ENCODE measurements around the gene SRPX2.

Gene SRPX2

DNA sequence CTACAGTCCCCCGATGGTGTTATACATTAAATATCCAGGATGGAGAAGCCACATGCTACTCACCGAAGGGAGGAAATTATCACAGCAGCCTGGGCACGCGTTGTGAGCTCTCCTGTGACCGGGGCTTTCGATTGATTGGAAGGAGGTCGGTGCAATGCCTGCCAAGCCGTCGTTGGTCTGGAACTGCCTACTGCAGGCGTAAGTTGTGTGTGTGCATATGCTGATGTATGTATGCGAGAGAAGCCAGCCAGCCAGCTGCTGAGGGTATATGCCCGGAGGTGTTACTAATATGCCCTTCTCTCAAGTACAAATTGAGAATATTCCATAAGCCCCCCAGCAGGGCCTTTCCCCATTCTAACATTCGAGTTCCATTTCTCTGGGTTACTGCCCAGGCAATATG lies 18.2 kb downstream of the SRPX2 start:
- no peak for TF ChIP-seq CTCF (IDR thresholded peaks at IDR 0.05; ENCODE audit: borderline replicate concordance, insufficient read depth, low read depth, low read length)

GRCh38 chrX:100662796-100663195 lies 18.8 kb downstream of the SRPX2 start:
- no peak overlapping the region for H3K4me3 ChIP-seq (ENCODE audit: low read depth, low read length)
- TF ChIP-seq CTCF (IDR thresholded peaks at IDR 0.05; ENCODE audit: borderline replicate concordance, insufficient read depth, low read depth, low read length) = no peak

More for the DNA sequence above, 18.2 kb downstream of the SRPX2 start:
- no peak overlapping the region for H3K4me3 ChIP-seq (ENCODE audit: low read depth, low read length)

DNA sequence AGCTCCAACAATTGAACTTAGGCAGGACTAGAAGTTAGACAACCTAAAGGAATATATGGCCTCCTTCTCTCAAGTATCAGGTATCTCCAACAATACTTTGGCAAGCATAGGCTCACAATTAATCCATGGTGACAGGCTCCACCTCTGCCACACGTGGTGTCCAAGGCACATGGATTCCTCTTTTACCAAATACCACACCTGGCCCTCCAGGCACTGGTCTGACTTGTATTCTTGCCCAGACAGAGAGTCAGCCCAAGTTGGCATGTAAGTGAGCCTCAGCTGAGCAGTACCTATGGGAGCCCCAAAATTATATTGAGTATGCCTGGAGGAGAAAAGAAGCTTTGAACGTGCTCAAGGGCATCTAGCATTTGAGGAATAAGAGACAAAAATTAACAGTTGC lies 19.6 kb downstream of the SRPX2 start:
- TF ChIP-seq CTCF (IDR thresholded peaks at IDR 0.05; ENCODE audit: borderline replicate concordance, insufficient read depth, low read depth, low read length) = no peak
- no peak overlapping the region for H3K4me3 ChIP-seq (ENCODE audit: low read depth, low read length)

- no peak for TF ChIP-seq CTCF (IDR thresholded peaks at IDR 0.05; ENCODE audit: borderline replicate concordance, insufficient read depth, low read depth, low read length)
Observed at GRCh38 chrX:100672966-100673365, 29.0 kb downstream of the SRPX2 start.

DNA sequence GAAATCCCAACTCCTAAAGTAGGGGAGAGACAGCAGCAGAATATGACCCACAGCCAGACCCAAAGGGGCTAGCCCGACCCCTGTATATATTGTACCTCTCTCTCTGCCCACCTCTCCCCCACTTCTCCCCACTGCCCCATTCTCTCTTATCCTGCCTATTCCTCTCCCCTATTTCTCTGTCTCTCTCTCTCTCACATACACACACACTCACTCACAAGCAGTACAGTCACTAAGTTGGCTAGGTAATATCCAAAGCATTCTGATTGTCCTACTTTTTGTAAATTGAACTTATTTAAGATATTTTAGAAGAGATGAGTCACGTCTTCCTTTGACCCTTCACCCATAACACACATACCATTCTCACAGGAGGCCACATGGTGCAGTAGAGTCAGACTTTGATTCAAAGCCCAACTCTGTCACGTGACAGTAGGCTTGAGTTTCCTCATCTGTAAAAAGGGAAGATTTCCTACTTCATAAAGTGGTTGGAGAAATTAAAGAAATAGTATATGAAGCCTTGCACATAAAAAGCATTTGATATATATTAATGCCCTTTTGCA lies 29.5 kb downstream of the SRPX2 start:
- no peak for TF ChIP-seq CTCF (IDR thresholded peaks at IDR 0.05; ENCODE audit: borderline replicate concordance, insufficient read depth, low read depth, low read length)
- no peak overlapping the region for H3K4me3 ChIP-seq (ENCODE audit: low read depth, low read length)

More at GRCh38 chrX:100672966-100673365, 29.0 kb downstream of the SRPX2 start:
- no peak overlapping the region for H3K4me3 ChIP-seq (ENCODE audit: low read depth, low read length)

GRCh38 chrX:100674705-100675104 lies 30.7 kb downstream of the SRPX2 start:
- no peak for TF ChIP-seq CTCF (IDR thresholded peaks at IDR 0.05; ENCODE audit: borderline replicate concordance, insufficient read depth, low read depth, low read length)
- H3K4me3 ChIP-seq (ENCODE audit: low read depth, low read length) = no peak overlapping the region

GRCh38 chrX:100677611-100678181 lies 33.7 kb downstream of the SRPX2 start:
- H3K4me3 ChIP-seq (ENCODE audit: low read depth, low read length) = no peak overlapping the region
- TF ChIP-seq CTCF (IDR thresholded peaks at IDR 0.05; ENCODE audit: borderline replicate concordance, insufficient read depth, low read depth, low read length) = no peak
